Breast epithelium (tissue), 3 donors: Measurements from ENCODE around the gene JPH3.

Source experiments
- CTCF ChIP-seq, 3 donors: fragments of 450-650 bp; IDR thresholded peaks; one replicate each; pipeline ENCODE4 v1.5.1; 2016 to 2017; ENCODE audit warnings: antibody characterized with exemption in 3 of 3, mild to moderate bottlenecking in 3 of 3, moderate library complexity in 3 of 3
- POLR2AphosphoS5 ChIP-seq, 3 donors: sonication (generic); formaldehyde crosslinking; IDR thresholded peaks; one replicate each; pipeline ENCODE4 v1.6.1; 2017; ENCODE audit warnings: antibody characterized with exemption in 3 of 3

- no peak for TF ChIP-seq POLR2AphosphoS5 (IDR thresholded peaks at IDR 0.05)
- no peak for TF ChIP-seq CTCF (IDR thresholded peaks at IDR 0.05)
Observed at GRCh38 chr16:87582216-87582965, 19.9 kb upstream of the JPH3 start.
